GM12878 (cell line): Measurements from ENCODE around the gene P3H2. TPM values are rescaled to one million over a fixed set of nuclear protein-coding genes. Genes with fewer than 3 reads are reported as not detected.

Source experiments
- BHLHE40 ChIP-seq, 2 experiments: fragments of 450-650 bp in 1 of 2; IDR thresholded peaks; 2 replicates each; pipeline ENCODE4 v1.6.1; 2011 to 2017; ENCODE audit warnings: low read depth in 2 of 2, borderline replicate concordance in 1 of 2, improper control_type of control experiment in 1 of 2, low read length in 1 of 2, mild to moderate bottlenecking in 1 of 2
- CBX5 ChIP-seq: sonication (generic); IDR thresholded peaks from 2 replicates; pipeline ENCODE4 v1.6.1; 2016; ENCODE audit warnings: low read depth, moderate library complexity, mild to moderate bottlenecking, inconsistent platforms
- ETV6 ChIP-seq, 2 experiments: fragments of 450-650 bp in 1 of 2; IDR thresholded peaks in 1 of 2; conservative IDR thresholded peaks in 1 of 2; 2 replicates each; pipeline ENCODE4 v1.6.1; 2014; ENCODE audit warnings: antibody characterized with exemption in 1 of 2, borderline replicate concordance in 1 of 2, low read depth in 1 of 2, mild to moderate bottlenecking in 1 of 2, moderate library complexity in 1 of 2
- LARP7 ChIP-seq: fragments of 450-650 bp; IDR thresholded peaks from 2 replicates; pipeline ENCODE4 v1.6.1; 2017; ENCODE audit warnings: mild to moderate bottlenecking
- MXI1 ChIP-seq: fragments of 150-350 bp; IDR thresholded peaks from 2 replicates; pipeline ENCODE4 v1.6.1; 2011; ENCODE audit warnings: low read depth, mild to moderate bottlenecking, inconsistent platforms, low read length, improper control_type of control experiment
- NFIC ChIP-seq: IDR thresholded peaks from 2 replicates; pipeline ENCODE4 v1.6.1; 2012; ENCODE audit warnings: low read depth, mild to moderate bottlenecking, inconsistent platforms, low read length, moderate library complexity
- RFX5 ChIP-seq: IDR thresholded peaks from 2 replicates; pipeline ENCODE4 v1.6.1; 2011; ENCODE audit warnings: low read depth, low read length, improper control_type of control experiment
- polyA plus RNA-seq, 11 experiments: library from polyadenylated mRNA; depleted of rRNA in 4 of 11; unstranded in 6 of 11; stranded (reverse) in 5 of 11; fragments of >200 nt; fragmentation: Nextera tagmentation in 4 of 11; fragmentation: Illumina TruSeq in 1 of 11; extraction: Ambion mirVana in 4 of 11; extraction: Trizol in 1 of 11; gene quantifications; 1 replicate in 1 of 11; 2 replicates in 10 of 11; pipeline versions ENCODE4 v1.2.1 to v1.2.3, GENCODE V29; 2011 to 2016; ENCODE audit warnings: inconsistent platforms in 2 of 11, missing spikeins in 2 of 11, low read depth in 1 of 11
- total RNA-seq, 4 experiments: library from RNA; depleted of rRNA in 3 of 4; stranded (reverse); fragments of >200 nt in 3 of 4; fragmentation: Illumina TruSeq in 1 of 4; extraction: Trizol in 1 of 4; gene quantifications; 2 replicates each; pipeline versions ENCODE4 v1.2.1 to v1.2.3, GENCODE V29; 2013 to 2021
- TF ChIP-seq, protein P1 (sequence below): IDR thresholded peaks from 2 replicates; pipeline ENCODE4 v1.6.1; 2012; ENCODE audit warnings: mild to moderate bottlenecking, low read depth, low read length
- TF ChIP-seq, protein P2 (sequence below): fragments of 450-650 bp; formaldehyde crosslinking; IDR thresholded peaks from 2 replicates; pipeline ENCODE4 v1.4.0; 2022; ENCODE audit warnings: mild to moderate bottlenecking, moderate library complexity
- TF ChIP-seq, protein P3 (sequence below): fragments of 450-650 bp; formaldehyde crosslinking; IDR thresholded peaks from 2 replicates; pipeline ENCODE4 v1.5.0; 2022; ENCODE audit warnings: mild to moderate bottlenecking, missing genetic modification characterization

P3H2 gene
- total and polyA plus RNA-seq, 10 of the 15 experiments (the other 5 are each of a cell fraction or from before 2014, with no cell fraction given) = 27.0 to 97.6 (median 83.2) TPM

DNA sequence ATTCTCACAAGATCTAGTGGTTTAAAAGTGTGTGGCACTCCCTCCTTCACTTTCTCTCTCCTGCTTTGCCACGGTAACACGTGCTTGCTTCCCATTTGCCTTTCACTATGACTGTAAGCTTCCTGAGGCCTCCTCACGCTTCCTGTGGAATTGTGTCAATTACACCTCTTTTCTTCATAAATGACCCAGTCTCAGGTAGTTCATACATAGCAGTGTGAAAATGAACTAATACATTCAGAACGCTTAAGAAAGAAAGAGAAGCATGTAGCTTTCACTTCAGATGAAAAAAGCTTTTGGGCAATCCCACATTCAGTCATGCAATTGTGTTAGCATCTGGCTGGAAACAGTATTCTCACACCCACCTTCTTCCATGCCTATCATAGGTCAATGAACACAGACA, 24.4 kb downstream of the P3H2 start (continued):
- TF ChIP-seq, protein P1, sequence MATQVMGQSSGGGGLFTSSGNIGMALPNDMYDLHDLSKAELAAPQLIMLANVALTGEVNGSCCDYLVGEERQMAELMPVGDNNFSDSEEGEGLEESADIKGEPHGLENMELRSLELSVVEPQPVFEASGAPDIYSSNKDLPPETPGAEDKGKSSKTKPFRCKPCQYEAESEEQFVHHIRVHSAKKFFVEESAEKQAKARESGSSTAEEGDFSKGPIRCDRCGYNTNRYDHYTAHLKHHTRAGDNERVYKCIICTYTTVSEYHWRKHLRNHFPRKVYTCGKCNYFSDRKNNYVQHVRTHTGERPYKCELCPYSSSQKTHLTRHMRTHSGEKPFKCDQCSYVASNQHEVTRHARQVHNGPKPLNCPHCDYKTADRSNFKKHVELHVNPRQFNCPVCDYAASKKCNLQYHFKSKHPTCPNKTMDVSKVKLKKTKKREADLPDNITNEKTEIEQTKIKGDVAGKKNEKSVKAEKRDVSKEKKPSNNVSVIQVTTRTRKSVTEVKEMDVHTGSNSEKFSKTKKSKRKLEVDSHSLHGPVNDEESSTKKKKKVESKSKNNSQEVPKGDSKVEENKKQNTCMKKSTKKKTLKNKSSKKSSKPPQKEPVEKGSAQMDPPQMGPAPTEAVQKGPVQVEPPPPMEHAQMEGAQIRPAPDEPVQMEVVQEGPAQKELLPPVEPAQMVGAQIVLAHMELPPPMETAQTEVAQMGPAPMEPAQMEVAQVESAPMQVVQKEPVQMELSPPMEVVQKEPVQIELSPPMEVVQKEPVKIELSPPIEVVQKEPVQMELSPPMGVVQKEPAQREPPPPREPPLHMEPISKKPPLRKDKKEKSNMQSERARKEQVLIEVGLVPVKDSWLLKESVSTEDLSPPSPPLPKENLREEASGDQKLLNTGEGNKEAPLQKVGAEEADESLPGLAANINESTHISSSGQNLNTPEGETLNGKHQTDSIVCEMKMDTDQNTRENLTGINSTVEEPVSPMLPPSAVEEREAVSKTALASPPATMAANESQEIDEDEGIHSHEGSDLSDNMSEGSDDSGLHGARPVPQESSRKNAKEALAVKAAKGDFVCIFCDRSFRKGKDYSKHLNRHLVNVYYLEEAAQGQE = no peak
- no peak for TF ChIP-seq RFX5
- TF ChIP-seq MXI1 = no peak
- 0 out of 2 replicates have a peak, but pooled peaks have one; percentile 48 for TF ChIP-seq CBX5
- TF ChIP-seq BHLHE40 (IDR thresholded peaks at IDR 0.05; ENCODE audit: borderline replicate concordance in 1 of 2, low read depth in 2 of 2, low read length in 1 of 2) = peak; percentile 80 to 82; a peak in 3 of 4 replicates
- peak in 1 of 2 experiments; percentile 100; a peak in 2 of 4 replicates for TF ChIP-seq ETV6 (conservative IDR thresholded peaks at IDR 0.05 in 1 of 2, IDR thresholded peaks at IDR 0.05 in 1 of 2; ENCODE audit: borderline replicate concordance in 1 of 2, low read depth in 1 of 2)
- TF ChIP-seq LARP7 = no peak
- TF ChIP-seq, protein P2, sequence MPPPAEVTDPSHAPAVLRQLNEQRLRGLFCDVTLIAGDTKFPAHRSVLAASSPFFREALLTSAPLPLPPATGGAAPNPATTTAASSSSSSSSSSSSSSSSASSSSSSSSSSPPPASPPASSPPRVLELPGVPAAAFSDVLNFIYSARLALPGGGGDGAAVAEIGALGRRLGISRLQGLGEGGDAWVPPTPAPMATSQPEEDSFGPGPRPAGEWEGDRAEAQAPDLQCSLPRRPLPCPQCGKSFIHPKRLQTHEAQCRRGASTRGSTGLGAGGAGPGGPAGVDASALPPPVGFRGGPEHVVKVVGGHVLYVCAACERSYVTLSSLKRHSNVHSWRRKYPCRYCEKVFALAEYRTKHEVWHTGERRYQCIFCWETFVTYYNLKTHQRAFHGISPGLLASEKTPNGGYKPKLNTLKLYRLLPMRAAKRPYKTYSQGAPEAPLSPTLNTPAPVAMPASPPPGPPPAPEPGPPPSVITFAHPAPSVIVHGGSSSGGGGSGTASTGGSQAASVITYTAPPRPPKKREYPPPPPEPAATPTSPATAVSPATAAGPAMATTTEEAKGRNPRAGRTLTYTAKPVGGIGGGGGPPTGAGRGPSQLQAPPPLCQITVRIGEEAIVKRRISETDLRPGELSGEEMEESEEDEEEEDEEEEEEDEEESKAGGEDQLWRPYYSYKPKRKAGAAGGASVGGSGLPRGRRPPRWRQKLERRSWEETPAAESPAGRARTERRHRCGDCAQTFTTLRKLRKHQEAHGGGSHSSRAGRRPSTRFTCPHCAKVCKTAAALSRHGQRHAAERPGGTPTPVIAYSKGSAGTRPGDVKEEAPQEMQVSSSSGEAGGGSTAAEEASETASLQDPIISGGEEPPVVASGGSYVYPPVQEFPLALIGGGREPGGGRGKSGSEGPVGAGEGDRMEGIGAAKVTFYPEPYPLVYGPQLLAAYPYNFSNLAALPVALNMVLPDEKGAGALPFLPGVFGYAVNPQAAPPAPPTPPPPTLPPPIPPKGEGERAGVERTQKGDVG (CRISPR knock-in tag) = no peak
- TF ChIP-seq NFIC = peak; percentile 85
- TF ChIP-seq, protein P3, sequence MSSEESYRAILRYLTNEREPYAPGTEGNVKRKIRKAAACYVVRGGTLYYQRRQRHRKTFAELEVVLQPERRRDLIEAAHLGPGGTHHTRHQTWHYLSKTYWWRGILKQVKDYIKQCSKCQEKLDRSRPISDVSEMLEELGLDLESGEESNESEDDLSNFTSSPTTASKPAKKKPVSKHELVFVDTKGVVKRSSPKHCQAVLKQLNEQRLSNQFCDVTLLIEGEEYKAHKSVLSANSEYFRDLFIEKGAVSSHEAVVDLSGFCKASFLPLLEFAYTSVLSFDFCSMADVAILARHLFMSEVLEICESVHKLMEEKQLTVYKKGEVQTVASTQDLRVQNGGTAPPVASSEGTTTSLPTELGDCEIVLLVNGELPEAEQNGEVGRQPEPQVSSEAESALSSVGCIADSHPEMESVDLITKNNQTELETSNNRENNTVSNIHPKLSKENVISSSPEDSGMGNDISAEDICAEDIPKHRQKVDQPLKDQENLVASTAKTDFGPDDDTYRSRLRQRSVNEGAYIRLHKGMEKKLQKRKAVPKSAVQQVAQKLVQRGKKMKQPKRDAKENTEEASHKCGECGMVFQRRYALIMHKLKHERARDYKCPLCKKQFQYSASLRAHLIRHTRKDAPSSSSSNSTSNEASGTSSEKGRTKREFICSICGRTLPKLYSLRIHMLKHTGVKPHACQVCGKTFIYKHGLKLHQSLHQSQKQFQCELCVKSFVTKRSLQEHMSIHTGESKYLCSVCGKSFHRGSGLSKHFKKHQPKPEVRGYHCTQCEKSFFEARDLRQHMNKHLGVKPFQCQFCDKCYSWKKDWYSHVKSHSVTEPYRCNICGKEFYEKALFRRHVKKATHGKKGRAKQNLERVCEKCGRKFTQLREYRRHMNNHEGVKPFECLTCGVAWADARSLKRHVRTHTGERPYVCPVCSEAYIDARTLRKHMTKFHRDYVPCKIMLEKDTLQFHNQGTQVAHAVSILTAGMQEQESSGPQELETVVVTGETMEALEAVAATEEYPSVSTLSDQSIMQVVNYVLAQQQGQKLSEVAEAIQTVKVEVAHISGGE (CRISPR knock-in tag) = no peak
